ENCODE results near the gene LRRC4.

LRRC4 gene

DNA sequence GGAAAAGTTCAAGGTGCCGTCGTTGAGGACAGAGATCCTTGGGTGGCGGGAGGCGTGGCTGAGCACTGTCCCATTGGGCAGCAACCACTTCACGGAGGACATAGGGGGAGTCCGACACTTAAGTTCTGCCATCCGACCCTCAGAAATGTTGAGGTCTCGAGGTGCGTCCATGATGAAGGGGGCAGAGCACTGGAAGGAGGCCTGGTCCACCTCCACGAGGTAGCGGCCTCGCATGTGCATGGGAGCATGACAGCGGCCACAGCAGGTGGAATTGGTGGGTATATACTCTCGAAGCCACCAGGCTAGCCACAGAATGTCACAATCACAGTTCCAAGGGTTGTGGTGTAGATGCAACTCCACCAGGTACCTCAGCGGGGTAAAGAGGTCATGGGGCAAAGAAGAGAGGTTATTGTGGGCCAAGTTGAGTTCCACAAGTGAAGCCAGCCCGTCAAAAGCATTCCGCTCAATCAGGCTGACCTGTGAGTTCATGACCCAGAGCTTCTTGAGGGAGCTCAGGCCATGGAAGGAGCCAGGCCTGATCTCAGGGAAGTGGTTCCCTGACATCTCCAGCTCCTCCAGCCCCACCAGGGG, 1.7 kb downstream of the LRRC4 start:
- no peak for DNase-seq

DNA sequence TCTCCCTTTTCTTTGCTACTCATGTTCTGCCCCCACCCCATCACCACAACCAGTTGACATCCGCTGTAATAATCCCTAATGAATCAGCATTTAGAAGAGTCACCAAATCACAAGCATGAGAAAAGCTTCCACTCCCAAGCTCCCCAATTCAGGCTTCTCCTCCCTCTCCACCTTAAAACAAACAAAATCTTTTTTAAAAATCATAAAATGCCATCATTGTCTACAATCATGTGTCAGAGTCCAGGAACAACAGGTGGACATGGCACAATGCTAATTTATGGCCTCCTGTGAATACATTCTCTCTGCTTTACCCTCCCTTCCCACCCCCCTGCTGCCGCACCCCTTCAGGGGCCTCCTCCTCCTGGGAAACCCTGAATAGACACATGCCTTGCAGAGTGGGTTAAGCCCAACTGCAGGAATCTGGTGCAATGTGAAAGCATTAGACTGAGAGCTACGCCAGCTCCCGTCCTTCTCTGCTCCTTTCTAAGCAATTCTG, 3.7 kb downstream of the LRRC4 start:
- no peak for DNase-seq

GRCh38 chr7:128026551-128026950, 4.7 kb downstream of the LRRC4 start:
- DNase-seq: no peak

DNA sequence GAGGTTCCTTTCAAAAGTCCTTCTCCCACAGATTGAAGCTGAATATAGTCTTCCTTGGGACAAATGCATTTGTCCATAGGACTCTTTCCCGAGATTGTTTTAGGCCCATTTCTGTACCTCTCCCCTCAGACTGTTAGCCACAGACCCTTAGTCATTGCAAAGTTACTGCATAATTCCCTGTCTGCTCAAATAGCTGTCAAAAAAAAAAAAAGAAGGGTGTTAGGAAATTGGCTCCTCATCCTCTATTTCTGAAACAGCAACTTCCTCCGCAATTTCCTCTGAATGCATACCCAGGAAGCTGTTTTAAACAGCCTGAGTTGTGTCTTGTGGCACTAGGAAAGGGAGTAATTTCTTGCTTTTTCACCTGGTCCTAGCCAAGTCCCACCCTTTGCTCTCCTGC, 5.4 kb downstream of the LRRC4 start:
- no peak for DNase-seq

- no peak for DNase-seq
Observed at GRCh38 chr7:128025380-128025779, 5.9 kb downstream of the LRRC4 start.

- DNase-seq: no peak
Observed at GRCh38 chr7:128024151-128024550, 7.1 kb downstream of the LRRC4 start.

DNA sequence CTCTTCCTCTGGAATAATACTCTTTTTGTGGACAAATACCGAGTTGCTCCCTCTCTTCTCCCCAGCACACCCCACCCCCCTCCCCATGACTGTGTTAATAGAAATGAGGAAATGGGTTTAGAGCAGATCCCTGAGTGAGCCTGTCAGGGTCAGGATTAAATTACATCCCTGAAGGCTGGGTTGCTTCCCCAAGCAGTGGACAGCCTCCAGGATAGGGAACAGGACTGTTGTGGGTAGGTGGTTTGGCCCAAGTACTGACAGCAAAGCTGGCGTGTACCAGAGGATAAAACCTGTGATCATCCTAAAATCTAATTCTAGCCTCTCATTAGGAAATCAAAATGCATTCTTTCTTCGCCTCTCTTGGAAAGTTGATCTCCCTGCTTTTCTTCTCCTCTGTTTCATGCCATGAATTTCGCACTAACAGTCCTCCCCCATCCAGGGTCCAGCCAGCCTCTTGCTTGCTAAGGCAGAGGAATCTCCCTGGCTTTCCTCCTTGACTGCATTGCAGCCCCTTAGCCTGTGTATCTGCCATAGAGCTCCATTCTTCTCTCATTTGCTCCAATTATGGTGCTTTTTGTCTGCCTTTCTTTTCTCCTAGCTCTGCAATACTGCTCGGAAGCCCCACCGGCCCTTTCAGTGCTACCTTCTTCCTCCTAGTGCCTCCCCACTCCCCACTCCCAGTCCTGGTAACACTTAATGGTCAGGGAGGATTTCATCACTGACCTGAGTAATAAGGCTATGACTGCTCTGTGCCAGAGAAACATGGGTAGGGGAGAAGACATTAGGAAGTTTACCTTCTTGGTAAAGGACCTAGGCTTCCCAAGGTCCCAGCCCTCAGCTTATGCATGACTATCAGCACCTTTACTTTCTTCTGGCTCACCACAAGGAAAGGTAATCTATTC, 8.4 kb downstream of the LRRC4 start:
- DNase-seq: no peak

DNA sequence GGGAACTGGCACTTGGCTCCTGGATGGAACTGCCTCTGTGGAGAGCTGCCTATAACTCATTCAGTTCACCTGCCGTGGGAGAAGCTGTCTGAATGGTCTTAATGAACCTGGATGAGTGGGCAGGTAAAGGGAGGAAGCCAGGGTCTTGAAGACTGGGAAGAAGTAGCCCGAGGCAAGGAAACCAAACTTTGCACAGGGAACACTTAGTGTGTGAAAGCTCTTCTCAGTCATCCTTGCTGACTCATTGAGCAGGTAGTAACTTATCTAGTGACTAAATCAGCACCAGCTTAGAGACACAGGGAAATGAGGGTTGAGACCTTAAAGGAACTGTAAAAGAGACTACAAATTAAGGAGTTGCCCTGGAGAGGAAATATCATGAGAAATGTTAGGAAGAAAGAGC, 9.9 kb downstream of the LRRC4 start:
- DNase-seq: no peak

DNA sequence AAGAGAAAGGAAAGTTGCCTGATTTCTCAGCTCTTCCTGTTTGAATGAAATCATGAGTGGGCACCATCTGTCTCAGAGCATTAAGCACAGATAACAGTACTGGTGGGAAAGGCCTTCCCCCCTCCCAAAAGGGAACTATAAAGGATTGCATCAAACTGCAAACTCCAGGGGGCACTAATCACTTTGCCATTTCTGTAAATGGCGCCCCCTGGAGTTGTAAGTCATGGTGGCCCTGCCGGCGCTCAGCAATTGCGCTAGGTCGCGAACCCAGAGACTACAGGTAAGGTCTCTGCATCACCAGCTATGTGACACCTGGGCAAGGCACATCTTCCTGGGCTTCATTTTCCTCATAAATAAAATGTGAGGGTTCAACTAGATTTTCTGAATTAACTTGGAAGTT, 11.1 kb downstream of the LRRC4 start:
- peak; percentile 6 for DNase-seq

DNA sequence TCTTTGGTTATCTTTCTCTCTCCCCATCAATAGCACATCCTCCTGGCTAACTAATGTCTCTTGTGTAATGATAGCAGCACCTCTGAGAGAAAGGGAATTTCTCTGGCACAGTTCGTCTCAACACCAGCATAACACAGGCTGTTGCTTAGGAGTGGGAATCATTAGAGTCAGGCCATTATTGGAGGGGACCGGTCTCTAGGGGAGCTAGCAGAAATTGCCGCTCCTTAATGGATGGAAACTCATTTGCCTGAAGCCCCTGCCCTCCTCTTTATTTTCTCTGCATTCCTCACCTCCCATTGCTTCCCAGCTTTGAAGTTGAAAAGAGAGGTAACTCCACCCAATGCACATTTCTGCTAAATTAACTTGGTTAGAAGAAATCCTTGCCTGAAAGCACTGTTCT, 11.9 kb downstream of the LRRC4 start:
- no peak for DNase-seq

GRCh38 chr7:128017862-128018845, 13.1 kb downstream of the LRRC4 start:
- no peak for DNase-seq

GRCh38 chr7:128017460-128017859, 13.8 kb downstream of the LRRC4 start:
- no peak for DNase-seq

DNA sequence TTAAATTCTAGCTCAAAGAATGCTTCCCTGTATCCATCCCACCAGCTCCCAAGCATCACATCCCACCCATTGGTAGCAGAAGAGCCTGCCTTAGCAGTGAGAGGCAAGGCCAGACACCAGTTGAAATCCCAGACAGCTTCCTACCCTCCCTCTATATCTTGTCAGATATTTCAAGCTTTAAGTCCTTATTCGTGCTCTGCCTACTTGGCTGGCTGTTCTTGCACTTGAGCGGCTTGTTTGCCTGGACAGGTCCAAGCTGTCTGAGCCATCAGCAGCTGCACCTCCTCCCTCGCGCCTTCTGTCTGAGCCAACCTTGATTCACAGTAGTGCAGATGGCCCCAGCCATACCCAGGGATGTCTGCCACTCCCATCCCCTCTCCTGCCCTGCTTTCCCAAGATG, 16.4 kb downstream of the LRRC4 start:
- no peak for DNase-seq

DNA sequence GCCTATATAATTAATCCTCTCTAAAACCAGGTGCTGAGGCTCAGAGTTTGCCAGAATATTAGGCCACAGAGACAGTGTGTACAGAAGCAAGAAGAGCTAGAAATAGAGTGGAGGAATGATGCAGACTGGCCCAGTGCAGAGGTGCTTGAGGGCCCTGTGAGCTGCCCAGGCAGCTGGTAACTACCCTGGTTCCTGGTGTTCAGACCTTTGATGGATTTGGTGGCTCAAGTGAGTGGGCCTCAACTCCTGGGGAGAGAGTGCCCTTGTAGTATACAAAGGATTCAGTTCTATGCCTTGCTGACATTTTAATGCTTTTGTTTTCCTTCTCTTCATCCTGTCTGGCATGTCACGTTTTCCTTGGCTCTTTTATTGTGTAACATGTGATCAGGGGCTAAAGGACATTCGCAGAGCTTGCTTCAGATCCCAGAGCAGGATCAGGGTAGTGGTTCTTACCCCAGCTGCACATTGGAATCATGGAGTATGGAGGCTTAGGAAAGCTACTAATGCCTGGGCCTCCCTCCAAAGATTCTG, 20.0 kb downstream of the LRRC4 start:
- no peak for DNase-seq

DNA sequence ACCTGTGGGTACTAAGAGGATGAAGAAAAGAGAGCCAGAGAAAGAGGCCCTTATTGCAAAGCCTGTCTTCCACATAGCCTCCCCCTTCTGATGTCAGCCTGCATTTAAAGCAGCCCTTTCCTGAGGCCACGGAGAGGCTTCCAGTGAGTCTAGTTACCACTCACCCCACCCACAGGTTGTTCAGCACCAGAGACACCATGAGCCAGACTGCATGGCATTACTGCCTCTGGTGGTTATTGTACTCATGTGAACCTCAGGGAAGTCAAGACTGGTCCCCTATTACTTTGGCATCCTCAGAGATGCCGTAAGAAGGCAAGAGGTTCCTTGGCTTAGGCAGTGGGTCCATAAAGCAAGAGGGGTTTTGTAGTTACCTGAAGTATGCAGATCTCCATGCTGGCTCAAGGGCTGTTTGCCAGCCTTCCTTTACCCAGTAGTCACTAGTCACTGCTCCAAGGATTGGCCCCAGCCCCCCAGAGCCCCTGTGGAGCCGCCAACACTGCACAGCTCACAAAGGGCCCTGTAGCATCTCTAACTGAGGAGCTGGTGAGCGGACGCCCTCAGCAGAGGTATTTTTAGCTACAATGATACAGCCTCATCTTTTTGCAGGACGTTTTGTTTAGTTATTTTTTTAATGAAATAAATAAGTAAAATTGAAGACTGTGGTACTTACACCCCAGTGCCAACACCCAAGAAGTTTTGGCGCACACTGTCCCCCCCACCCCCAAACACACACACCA, 20.7 kb downstream of the LRRC4 start:
- no peak for DNase-seq

DNA sequence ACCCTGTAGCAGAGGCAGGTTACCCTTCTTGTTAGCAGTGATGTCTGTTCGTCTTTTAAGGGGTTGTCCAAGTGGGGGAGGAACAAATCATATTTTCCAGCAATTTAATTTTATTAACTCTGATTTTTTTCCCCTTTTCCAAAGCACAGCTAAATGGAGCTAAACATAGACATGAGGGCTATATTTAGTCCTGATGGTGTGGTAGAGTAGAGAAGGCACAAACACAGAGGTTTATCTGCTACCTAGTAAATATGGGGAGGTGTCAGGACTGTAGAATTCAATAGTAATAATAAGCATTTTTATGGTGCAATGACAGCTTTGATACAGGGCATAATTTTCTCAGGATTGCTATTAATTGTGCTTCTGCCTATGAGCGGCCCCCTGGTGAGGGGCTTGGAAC, 22.5 kb downstream of the LRRC4 start:
- DNase-seq: no peak

DNA sequence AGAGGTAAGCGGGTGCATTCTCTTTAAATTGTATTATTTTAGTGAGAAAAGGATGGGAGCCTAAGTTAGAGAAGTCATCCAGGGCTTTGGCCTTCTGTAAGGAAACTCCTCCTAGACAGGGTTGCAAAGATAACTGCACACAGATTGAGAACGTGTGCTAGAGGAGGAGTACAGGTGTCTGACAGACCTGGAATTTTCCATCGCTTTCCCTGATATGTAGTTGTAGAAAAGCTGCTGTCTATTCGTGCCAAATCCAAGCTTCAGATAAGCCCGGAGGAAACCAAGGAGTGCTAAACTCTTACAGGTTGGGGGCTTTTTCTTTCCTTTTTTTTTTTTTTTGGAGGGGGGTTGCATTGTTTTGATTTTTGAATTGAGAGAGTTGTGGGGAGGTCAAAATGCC, 23.1 kb downstream of the LRRC4 start:
- no peak for DNase-seq

DNA sequence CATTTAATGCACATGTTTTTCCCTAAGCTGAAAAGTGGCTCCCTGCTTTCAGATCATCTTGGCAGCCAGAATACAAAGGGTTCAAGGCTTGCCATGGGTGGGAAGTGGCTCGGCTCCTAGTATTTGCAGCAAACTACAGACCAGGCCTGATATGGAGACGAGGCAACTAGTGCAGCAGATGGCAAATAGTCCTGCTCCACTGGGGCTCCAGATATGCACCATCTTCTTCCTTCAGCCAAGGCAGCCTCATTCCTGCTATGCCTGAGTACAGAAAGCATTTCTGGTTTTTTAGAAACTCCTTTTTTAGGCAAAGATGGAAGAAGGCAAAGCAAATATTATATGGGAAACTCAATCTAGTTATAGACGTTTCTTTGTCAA, 23.9 kb downstream of the LRRC4 start:
- no peak for DNase-seq

GRCh38 chr7:128006550-128007302, 24.5 kb downstream of the LRRC4 start:
- no peak for DNase-seq

- DNase-seq: no peak
Observed at GRCh38 chr7:128005759-128006159, 25.5 kb downstream of the LRRC4 start.

DNA sequence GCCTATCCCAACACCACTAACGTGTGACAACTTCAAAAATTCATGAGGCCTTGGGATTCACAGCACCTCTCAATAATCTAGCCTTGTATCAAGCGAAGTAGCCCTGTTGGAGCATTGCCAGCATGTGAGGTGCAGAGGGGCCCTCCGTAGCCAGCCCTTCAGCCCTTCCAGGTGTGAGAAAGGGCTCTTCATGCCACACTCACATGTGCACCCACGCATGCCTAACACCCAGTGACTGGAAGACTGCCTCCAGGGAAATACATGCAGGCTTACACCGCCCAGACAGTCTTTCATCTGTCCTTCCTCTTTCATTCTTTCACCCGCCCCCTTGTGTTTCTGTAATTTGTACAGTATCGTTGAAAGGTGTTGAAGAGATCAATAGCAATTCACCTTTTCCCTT, 26.1 kb downstream of the LRRC4 start:
- no peak for DNase-seq

- no peak for DNase-seq
Observed at GRCh38 chr7:128004623-128005022, 26.6 kb downstream of the LRRC4 start.
